SIG-M5 treated with dmso at 0.1 percent for 504 hours (cell line): ENCODE measurements around the gene MFAP2.
"Not testable (repeated sequence)": the region's sequence is repeated elsewhere in the genome, so short reads cannot be mapped to it uniquely, and the experiment has no call there.

ENCODE experiments used
- DNase-seq: peaks from one replicate; lab custom pipeline; 2025; ENCODE audit not compliant: unreplicated experiment; lab: John Stamatoyannopoulos, UW

Gene MFAP2

GRCh38 chr1:16931206-16931934, 49.0 kb downstream of the MFAP2 start:
- DNase-seq, result not testable (repeated sequence)

- DNase-seq, result not testable (repeated sequence)
These were observed 51.0 kb downstream of the MFAP2 start for GRCh38 chr1:16929146-16930041.

GRCh38 chr1:16927711-16928485, 52.5 kb downstream of the MFAP2 start:
- no peak for DNase-seq

GRCh38 chr1:16927256-16927655, 53.2 kb downstream of the MFAP2 start:
- no peak for DNase-seq

GRCh38 chr1:16926491-16927073, 53.8 kb downstream of the MFAP2 start:
- DNase-seq, result no peak

- DNase-seq, result no peak
These were observed 54.6 kb downstream of the MFAP2 start for GRCh38 chr1:16925635-16926490.

DNA sequence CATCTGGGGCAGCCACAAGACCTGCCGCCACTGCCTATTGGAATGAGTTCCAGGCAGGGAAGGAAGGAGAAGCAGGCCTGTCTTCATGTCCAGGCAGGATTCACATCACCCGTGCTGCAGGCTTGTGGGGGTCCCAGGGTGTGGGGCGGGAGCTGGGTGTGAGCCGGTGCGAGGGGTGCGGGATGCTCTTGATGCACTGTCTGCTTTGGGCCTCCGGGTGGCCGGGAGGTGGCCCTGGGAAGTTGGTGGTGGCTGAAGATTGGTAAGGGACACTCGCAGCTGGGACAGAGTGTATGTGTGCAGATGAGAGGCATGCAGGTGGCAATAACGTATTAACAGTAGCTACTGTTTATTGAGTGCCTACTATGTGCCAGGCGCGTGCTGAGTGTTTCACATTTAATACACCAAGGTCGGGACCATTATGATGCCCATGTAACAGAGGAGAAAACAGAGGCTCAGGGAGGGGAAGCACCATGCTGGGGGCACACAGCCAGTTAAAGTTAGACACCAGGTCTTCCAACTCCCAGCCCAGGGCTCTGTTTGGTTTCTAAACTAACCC, 55.4 kb downstream of the MFAP2 start:
- DNase-seq, result no peak
